ENCODE measurements around the gene GAB1.

GAB1 gene

DNA sequence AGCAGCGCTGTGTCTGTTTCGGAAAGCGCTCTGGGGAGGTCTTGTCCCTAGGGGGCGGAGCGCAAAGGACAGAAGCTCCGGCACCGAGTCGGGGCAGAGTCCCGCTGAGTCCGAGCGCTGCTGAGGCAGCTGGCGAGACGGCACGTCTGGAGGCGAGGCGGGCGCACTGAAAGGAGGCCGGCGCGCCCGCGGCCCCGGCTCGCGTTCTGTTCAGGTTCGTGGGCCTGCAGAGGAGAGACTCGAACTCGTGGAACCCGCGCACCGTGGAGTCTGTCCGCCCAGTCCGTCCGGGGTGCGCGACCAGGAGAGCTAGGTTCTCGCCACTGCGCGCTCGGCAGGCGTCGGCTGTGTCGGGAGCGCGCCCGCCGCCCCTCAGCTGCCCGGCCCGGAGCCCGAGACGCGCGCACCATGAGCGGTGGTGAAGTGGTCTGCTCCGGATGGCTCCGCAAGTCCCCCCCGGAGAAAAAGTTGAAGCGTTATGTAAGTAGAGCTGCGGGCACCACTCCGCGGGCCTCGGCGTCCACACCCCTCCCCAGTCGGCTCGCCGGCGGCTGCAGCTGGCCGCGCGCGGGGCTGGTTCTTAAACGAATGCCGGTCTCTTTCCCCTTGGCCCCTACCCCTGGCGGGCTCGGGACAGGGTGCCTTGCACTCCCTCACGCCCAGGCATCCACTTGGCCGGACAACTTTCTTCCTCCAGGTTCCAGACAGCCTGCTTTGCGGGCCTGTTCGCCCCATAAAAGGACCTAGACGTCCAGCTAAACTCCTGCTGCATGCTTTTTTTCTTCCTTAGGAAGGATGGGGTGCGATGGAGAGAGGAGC, at the start of gene GAB1:
TSS of gene GAB1 (plus strand) at position 96 of the 819 bp plus-strand sequence. CDS start at position 409, 313 bp downstream.
- DNase-seq: peak; percentile 24

DNA sequence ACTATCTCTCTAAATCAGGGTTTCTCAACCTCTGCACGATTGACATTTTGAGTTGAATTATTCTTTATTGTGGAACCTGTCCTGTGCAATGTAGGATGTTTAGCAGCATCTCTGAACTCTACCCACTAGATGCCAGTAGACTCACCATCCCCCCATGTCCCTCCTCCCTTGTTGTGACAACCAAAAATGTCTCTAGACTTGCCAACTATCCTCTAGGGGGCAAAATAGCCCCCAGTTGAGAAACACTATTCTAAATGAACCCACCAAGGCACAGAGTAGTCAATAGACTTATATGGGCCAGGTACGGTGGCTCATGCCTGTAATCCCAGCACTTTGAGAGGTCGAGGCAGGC, 49.1 kb upstream of the GAB1 start:
- no peak for DNase-seq

- no peak for DNase-seq
These were observed 48.5 kb upstream of the GAB1 start for GRCh38 chr4:143288171-143288570.

DNA sequence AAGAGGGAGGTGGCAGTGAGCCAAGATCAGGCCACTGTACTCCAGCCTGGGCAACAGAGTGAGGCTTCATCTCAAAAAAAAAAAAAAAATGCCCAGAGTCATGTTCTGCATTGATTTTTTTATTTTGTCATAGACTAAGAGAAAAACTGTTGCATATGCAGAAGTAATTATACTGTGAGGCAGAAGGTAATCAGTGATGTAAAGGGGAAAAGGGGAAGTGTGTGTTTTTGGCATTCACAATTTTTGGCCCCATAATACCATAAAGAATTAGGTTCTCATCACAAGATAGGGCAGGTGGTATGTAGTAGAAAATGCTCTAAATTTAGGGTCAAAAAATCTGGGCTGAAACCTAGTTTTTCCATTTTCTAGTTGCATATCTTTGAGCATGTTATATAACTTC, 47.3 kb upstream of the GAB1 start:
- no peak for DNase-seq

- no peak for DNase-seq
These were observed 45.4 kb upstream of the GAB1 start for GRCh38 chr4:143291314-143291713.

- no peak for DNase-seq
These were observed 43.8 kb upstream of the GAB1 start for GRCh38 chr4:143292858-143293257.

DNA sequence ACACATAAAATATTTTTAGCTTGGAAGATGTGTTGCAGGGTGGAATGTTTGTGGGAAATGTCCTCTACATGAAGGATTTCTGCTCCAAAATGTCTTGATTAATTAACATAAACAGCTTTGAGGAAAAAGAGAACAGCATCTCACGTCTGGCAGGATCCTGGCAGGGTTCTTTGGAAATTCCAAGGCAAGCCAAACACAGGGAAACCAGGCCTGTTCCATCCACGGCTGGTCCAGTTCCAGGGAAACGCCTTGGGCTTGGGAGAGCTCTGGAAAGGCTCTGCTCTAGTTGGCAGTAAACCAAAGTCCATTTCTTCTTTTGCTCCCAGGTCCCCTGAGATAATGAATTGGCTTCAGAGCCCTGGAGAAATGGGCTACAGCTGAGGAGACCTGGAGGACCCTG, 42.4 kb upstream of the GAB1 start:
- DNase-seq: no peak

DNA sequence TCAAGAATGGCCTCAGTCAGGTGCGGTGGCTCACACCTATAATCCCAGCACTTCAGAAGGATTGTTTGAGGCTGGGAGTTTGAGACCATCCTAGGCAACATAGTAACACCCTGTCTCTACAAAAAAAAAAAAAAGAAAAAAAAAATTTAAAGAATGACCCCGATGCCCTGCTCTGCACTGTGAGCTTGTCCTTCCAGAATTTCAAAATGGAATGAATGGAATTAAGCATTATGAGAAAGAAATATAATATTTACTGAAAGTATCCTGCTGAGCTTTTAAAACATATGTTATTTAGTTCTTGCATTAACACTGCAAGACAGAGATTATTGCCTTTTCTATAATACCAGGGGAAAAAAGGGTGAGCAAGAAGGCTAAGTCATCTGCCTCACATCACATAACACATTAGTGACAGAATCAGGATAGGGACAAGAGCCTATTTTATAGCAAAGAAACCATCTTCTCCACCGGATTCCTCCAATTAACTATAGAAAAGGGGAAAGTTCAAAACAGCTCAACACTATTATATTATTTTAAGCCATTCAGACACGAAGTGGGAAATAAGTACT, 41.9 kb upstream of the GAB1 start:
- no peak for DNase-seq

- DNase-seq: no peak
These were observed 40.1 kb upstream of the GAB1 start for GRCh38 chr4:143296397-143297067.

GRCh38 chr4:143300860-143301259, 35.8 kb upstream of the GAB1 start:
- no peak for DNase-seq

- DNase-seq: no peak
These were observed 34.1 kb upstream of the GAB1 start for GRCh38 chr4:143302536-143302935.

DNA sequence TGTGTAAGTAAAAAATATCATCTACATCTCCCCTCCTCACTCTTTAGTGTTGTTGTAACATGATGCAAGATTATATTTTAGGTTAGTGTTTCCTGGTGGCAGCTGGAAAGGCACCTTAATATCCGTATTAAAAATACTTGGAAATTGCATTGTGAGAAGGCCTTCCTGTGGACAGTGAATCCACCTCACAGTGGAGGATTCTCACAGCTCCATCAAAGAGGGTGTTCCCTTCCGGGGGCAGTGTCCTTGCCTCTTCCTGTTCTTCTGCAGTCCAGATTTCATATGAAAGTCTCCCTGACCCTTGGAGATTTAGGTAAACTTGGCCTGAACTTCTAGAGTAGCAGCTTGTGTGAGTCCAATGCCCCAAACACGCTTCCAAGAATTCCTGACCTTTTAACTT, 29.9 kb upstream of the GAB1 start:
- DNase-seq: no peak

GRCh38 chr4:143307531-143307930, 29.1 kb upstream of the GAB1 start:
- DNase-seq: no peak

DNA sequence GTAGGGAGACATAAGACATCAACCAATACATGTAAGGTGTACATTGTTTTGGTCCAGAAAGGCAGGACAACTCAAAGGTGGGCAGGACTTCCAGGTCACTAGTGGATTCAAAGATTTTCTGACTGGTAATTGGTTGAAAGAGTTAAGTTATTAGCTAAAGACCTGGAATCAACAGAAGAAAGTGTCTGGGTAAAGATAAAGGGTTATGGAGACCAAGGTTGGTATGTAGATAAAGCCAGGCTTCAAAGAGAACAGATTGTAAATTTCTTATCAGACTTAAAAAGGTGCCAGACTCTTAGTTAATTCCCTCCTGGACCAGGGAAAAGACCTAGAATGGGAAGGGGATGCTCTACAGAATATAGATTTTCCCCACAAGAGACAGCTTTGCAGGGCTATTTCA, 28.3 kb upstream of the GAB1 start:
- DNase-seq: no peak

DNA sequence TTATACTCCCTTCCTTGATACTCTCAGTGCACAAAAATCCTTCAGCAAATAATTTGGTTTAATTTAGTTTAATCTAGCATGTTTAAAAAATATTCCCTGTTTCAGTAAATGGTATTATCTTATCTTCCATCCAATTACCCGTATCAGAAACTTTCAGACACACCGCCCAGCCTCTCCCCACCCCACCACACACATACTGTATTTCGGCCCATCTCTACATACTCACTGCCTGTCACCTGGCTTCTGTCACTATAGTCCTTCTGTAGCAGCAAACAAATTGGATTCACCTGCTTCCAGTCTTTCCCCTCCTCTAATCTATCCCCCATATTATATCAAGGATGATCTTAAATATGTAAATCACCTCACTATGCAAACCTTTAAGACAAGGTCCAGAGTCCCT, 24.8 kb upstream of the GAB1 start:
- DNase-seq: no peak

- no peak for DNase-seq
These were observed 23.2 kb upstream of the GAB1 start for GRCh38 chr4:143313521-143313920.

DNA sequence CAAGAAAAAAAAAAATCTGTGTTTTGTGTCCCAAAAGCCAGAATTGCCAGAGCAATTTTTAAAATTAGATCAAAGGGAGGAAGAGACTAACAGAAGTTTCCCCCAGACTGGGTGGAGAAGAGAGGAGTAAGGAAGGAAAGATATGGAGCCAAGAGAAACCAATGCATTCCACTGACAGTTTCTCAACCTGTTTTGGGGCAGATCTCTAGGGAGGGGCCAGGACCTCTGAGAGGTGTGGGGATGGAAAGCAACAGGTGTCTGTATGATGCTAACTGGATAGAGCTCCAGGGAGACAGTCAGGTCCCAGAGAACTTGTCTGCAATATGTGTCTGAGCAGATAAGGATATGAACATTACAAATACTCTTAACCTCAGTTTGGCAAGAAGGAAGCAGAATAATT, 22.7 kb upstream of the GAB1 start:
- DNase-seq: no peak

DNA sequence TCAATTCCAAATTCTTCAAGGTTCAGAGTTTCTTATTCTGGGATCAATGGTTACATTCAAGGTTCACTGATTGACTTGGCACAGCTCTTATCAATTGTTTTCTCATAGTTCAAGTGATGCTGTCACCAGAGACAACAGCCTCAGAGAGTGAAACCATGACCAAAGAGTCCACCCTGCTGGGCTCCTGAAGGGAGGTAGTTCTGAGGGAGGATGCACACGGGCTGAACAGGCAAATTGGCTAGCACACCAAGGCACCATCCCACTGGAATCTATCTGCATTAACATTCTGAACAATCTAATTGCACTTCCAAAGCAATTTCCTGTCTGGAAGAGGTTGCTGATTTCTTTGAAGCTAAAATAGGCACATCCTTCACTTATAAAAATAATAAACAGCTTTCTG, 16.6 kb upstream of the GAB1 start:
- DNase-seq: no peak

DNA sequence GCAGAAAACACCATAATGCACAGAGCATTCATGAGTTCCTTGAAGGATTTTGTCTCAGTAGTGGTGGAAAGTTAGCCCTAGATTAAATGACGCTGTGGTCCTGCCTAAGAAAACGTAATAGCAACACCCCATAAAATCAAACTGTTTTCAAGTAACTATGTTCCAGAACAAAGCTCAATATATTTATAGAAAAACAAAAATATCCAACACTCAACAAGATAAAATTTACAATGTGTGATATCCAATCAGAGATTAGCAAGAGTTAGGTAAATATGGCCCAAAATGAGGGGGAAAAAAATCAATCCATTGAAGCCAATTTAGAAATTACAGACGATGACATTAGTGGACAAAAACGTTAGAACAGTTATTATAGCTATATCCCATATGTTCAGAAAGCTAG, 9.9 kb upstream of the GAB1 start:
- no peak for DNase-seq

- no peak for DNase-seq
These were observed 6.7 kb upstream of the GAB1 start for GRCh38 chr4:143329985-143330384.

DNA sequence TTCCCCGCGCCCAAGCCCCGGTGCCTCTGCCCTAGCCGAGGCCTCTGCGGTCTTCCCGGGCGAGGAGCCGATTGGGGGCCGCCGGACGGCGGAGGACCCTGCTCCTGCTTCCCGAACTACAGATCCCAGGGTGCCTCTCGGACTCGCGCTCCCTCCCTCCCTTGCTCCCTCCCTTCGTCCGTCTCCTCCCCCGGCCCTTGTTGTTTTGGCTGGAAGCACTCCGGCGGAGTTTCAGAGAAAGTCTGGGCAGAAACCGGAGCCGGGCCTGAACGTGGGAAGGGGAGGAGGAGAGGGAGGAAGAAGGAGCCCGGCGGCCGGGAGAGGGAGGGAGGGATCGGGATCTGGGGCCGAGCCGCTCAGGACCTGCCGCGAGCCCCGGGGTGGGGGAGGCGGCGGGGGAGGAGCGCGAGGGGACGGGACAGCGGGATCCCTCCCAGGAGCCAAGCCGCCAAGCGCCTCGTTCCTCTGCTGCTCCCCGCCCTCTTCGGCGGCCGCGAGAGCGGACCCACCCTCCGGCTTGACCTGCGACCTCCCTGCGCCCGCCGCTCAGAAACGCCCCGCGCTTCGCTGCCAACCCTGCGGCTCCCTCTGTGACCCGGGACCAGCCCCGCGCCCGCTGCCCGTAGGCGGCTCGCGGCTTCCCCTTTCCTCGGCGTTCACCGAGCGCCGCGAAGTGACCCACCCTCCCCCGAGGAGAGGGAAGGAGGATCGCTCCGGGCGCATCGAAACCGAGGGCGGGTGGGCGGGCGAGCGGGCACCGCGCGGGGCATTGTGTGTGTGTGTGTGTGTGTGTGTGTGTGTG, 496 bp upstream of the GAB1 start:
- peak; percentile 10 for DNase-seq

DNA sequence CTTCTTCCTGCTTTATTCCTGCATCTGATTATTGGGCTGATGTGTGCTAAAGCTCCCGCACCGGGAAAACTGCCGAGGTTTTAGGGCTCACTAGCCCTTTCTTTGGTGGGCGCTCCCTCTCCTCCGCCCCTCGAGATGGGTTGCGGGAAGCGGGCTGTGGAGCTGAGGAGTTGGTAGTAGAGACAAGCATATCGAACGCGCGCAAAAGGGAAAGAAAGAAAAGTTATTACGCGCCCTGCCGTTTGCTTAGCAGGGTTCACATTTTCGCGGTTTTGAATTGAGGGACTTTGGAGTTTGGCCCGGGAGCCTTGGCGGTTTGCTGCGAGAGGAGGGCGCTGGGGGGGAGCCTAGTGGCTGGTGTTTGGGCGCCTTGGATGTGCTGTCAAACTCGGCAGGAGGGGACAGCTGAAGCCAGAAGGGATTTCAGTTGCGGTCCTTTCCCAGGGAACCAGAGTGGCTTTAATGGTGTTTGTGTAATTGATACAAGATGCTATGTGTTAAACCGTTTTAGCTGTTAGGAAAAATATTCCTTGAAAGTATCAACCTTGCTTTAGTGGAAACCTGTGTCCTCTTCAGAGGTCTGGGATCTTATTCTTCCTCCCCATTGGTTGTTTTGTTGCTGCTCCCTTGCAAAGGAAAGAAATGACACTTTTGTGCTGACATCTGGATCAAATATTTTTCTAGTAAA, 1.1 kb downstream of the GAB1 start:
- DNase-seq: no peak

DNA sequence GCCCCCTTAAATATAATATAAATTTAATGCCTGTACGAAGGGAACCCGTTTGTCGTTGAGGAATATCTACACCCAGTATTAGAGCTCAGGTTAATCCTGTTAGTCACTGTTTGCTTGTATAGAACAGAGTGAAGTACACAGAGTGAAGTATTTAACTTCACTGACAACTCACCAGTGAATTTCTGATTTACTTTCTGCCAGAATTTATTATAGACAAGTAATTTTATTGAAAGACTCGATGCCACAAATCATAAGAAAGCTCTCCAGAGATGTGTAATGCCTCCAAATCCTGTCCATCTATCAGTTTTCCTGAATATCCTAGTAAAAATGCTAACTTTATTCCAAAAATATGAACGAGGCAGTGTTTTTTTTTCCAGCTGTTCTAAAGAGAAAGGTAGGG, 1.6 kb downstream of the GAB1 start:
- no peak for DNase-seq

Data from NCI-H2171 treated with DMSO at 0.1 percent for 48 hours (cell line).